Activated effector memory CD4-positive, alpha-beta T cell treated with anti-CD3 and anti-CD28 coated beads, Interleukin-2, amount 50 U/mL, for 16 hours (primary cell): ENCODE measurements around the gene ITGB5.

Source experiments
- DNase-seq: peaks from one replicate; pipeline ENCODE4 v3.0.0-alpha.2; 2020

The ITGB5 gene

DNA sequence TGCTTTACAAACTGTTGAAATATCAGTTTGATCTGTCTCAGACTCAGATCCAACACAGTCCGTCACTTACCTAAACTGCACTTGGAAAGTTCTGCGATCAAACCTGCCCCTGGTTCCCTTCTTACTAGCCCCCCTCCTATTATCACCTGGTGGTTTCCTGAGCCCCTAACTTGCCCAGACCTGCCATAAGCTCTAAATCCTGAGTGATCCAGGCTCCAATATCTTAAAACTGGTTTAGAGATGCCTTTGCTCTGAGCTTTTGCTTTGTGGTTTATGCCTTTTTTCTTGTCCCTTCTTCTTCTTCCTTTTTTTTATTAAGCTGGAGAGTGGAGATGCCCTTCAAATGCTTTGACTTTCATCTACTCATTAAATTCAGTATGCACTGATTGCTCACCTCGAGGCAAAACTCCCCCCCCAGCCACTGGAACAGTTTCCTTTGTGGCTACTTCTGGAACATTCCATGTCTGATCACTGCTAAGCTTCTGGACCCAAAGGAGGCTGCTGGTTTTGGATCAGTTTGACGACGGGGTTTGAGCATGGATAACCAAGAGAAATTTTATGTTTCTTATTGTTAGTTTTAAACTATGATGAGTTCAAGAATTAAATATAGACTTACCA lies 3.5 kb upstream of the ITGB5 start:
- DNase-seq = no peak

DNA sequence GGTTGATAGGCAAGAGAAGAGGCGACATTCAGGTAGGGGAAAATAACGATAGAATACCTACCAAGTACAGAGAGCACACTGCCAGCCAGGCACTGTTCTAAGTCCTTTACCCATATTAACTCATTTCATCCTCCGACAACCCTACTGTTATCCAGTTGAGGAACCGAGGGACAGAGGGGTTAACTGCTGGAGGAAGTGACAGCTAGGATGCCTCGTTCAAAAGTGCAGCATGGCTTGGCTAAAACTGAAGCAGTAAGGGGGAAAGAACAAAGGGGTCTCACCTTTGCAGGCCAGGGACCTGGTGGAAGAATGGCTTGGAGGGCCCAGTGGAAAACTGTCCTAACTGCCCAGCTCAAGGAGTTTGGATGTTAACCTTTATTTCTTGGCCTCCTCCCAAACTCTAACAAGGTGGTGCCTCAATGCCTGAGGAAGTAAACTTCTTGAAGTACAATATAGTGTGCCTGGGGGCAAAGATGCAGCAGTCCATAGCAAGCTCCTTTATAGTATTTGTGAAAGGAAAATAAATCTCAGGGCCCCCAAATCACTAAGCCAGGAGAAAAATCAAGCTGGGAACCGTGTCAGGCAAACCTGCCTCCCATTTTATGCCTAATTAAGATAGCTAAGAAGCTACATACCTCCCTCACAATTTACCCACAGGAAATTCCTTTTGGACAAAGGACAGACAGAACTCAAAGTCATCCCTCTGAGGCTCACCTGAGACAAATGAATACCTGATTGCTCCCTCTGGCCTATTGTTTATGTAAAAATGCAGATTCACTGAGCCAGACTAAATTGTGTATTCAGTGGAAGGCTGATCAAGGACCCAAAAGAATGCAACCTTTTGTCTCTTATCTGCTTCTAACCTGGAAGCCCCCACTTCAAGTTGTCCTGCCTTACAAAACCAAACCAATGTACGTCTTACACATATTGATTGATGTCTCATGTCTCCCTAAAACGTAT lies 1.6 kb upstream of the ITGB5 start:
- no peak for DNase-seq

DNA sequence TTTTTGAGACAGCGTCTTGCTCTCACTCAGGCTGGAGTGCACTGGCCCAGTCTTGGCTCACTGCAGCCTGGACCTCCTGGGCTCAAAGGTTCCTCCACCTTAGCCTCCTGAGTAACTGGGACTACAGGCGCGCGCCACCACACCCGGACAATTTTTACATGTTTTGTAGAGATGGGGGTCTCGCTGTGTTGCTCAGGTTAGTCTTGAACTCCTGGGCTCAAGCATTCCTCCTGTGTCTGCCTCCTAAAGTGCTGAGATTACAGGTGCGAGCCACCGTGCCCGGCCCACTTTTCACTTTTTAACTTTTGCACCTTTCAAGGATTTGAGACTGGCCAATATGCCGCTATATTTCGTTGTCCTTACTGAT lies 750 bp upstream of the ITGB5 start:
- DNase-seq = no peak

DNA sequence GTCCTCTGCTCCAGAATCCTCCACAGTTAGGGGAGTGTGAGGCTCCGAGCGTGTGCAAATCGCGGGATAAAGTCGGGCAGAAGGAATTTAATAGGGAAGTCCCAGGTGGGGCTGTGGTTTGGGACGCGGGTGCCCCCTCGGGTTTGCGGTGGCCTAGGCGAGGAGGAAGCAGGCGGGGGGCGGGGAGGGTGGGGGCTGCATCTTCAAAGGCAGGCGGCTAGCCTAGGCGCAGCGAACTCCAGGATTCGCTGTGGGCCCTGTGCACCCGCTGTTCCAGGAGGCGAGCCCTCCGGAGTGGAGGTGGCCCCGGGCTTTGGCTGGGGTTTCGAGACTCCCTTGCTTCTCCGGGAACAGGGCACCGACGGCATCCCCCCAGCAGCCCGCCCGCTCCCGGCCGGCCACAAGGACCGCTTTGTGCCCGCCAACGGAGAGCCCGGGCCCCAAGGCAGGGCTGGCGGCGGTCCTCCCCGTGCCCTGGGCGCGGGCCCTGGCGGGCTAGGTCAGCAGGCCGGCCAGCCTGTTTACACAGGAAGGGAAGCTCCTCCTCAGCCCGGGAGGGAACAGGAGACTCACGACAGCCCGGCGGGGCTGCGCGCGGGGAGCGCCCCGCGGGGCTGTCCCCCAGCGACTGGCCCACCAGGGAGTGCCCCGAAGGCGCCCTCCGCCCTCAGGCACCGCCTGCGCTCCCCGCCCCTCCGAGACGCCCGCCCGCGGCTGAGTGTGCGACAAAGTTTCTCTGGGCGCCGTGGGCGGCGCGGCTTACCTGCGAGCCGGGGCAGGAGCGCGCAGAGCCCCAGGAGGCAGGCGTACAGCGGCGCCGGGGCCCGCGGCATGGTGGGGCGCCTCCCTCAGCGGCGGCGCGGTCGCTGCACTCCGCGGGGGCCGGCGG lies 753 bp downstream of the ITGB5 start:
- DNase-seq = peak; percentile 75

DNA sequence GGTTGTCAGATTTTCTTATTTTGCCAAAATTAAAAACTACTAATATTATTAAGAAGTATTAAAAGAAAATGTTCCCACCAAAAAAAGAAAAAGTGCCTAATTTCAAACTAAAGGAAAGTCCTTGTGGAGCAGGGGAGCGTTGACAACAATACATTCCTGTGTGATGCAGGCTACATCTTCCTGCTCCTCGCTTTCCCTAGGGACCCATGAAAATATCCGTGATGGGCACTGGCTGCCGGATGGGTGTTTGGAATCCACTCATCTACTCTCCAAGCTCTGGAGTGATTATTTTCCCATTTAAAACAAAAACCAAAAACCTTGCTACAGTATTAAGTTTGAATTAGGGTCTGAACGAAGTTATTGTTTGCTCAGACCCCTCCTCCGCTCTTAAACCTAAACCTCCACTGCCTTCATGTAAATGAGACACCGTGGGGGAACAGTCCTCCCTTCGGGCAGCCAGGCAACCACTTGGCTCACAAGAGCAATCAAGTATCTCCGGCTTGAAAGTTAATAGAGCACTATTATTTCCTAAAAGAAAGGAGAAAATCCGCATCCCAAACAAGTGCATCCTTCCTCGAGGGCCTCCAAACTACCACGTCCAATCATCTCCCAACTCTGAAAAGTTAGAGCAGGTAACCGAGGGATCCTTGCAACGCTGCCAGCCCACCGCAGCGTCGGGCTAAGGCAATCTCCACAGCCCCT lies 1.5 kb downstream of the ITGB5 start:
- no peak for DNase-seq

DNA sequence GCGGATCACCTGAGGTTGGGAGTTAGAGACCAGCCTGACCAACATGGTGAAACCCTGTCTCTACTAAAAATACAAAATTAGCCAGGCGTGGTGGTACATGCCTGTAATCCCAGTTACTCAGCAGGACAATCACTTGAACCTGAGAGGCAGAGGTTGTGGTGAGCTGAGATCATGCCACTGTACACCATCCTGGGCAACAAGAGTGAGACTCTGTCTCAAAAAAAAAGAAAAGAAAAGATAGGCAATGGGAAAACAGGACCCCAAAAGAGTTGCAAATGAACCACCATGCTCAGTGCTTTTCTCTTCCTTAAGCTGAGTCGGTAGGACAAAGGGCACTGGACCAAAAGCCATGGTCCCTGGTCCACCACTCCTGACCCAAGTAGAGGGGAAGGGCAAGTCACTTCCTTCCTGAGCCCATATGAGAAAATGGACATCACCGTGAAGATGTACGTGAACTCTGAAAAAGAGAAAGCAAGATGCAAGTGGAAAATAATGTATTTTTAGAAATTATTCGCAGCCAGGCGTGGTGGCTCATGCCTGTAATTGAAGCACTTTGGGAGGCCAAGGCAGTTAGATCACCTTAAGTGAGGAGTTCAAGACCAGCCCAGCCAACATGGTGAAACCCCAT lies 2.6 kb downstream of the ITGB5 start:
- DNase-seq = no peak

DNA sequence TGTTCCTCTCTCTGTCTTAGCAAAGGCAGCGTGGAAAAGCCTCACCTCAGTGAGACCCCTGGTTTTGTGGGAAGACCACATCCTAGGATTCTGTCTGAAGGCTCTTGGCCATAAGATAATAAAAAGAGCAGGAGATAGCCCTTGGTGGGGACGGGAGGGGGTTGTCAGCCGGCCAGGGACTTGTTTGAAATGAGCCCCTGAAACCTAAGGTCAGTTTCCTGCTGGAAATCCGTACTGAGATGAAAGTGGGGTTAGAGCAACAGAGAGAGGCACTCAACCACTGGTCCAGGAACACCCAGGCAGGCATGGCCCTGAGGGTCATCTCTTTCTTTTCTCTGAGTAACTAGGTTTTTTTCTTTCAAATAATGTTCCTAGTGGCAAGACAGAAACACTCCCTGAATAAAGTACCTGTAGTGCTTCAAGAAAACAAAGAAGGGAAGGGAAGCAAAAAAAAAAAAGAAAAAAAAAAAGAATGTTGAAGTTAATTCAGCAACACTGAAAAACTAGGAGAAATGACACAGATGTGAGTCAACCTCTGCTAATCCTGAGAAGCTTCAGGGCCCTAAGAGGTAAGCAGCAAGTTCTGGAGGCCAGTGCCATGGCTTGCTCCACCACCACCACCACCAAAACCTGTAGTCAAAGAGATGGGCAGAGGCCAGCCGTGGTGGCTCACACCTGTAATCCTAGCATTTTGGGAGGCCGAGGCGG lies 3.2 kb downstream of the ITGB5 start:
- DNase-seq = no peak

DNA sequence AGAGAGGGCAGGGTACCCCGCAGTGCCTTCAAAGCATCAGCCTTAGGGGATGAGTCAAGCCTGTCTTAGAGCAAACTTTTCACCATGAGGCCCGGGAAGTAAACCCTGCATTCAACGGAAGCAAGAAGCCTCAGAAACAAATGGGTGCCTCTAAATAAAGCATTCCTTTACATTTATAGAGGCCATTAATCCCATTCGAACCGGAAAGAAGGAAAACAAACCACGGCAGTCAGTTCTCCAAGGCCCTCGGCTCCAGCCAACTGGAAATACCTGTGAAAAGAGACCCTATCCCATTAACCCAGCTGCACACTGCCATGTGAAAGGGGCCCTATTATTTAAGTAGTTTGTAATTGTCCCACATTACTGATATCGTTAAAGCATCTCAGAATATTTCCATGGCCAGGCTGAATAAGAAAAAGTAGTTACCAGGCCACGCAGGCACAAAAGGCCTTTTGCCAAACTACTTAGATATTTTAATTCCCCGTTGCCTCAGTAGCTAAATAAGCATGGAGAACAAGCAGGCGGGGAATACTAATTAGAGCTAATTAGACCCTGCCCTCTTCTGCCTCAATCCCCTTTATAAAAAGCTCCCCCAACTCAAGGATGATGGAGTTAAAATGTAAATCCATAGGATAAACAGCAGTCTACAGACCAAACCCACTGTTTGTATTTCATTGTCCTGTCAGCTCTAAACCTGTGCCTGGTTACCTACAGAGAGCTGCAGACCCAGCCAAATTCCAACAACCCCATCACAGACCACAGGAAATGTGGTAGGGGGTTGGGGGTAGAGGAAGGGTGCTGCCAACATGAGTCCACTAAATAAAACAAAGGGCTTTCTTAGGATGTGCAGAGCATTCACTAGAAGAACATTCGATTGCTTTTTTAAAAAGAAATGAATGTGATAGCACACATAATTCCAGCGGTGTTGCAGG lies 4.1 kb downstream of the ITGB5 start:
- no peak for DNase-seq

DNA sequence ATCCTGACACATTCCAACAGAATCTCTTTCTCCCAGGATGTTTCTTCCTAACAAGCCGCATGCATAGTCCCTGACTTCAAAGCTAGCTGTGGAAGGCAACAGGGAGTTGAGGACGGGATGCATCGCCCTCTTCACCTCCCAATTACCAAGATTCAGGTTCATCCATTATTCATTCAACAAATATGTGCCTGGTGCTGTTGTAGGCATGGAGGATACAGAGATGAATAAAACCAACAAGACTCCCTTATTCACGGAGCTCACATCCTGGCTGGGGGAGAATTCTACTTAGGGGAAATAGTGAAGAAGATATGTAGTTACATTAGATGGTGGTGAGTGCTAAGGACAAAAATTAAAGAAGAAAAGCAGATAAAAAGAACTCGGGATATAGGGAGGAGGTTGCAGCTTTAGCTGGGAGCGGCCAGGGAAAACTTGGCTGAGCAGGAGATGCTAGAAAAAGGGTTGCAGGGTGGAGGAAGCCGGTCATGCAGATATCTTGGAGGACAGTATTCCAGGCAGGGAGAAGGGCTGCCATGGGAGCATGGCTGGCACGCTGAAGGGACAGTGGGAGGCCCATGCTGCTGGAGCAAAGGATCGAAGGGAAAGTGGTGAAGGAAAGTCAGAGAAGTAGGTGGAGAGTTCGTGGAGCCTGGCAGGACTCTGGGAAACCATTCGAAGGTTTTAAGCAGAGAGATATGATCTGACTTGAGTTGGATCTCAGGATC lies 5.0 kb downstream of the ITGB5 start:
- DNase-seq = no peak

DNA sequence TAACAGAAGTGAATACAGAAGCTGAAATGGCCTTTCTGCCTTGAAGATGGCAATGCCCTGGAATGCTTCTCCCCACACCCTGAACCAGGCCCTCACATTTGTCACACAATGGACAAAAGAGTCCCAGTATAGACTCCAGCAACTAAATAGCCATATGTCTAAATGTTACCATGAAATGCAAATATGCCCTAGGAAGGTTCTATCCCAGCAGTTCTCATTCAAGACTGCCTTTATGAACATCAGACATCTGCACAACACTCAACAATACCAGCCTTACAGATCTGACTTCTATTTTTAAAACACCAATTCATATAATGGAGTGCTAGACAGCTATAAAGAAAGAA lies 7.9 kb downstream of the ITGB5 start:
- no peak for DNase-seq

DNA sequence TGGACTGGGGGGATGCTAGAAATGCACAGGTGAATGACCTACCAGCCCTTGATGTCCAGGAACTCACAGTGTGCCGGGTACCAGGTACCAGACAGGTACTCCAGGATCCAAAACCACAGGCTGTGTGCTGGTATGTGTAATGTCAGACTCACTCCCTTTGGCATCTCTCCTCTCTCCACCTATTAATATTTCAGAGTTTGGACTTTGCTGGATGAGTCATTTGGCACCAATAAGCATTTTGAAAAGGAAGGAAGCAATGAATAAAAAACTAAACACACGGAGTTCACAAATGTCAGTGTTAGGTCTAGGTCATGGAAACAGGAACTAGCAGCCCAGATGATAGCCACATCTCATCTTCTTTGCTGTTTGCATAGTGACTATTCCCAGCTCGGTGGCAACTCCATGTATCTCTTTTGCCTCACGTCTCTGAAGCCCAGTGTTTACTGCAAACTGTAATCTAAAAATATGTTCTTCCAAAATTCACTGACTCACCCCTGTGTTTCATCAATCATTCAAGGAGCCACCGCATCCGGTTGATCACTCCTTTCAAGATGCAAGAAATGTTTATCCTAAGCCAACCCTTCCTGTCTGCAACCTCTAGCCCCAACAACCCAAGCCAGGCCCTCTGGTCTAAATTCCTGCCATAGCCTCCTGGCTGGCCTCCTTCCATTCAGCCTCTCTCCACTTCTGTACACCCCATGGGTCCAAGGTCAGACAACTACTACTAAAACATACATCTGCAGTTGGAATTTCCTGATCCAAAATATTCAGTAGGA lies 8.4 kb downstream of the ITGB5 start:
- no peak for DNase-seq

DNA sequence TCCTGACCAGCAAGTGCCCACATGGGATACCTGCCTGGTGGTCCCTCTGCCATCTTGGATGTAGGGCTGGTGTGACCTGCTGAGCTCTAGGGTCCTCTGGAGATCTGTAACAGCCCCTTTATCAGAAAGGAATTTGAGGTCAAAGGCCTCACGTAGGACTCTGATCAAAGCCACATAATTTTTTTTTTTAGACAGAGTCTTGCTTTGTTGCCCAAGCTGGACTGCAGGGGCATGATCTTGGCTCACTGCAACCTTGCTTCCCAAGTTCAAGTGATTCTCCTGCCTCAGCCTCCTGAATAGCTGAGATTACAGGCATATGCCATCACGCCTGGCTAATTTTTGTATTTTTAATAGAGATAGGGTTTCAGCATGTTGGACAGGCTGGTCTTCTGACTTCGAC lies 9.5 kb downstream of the ITGB5 start:
- no peak for DNase-seq

DNA sequence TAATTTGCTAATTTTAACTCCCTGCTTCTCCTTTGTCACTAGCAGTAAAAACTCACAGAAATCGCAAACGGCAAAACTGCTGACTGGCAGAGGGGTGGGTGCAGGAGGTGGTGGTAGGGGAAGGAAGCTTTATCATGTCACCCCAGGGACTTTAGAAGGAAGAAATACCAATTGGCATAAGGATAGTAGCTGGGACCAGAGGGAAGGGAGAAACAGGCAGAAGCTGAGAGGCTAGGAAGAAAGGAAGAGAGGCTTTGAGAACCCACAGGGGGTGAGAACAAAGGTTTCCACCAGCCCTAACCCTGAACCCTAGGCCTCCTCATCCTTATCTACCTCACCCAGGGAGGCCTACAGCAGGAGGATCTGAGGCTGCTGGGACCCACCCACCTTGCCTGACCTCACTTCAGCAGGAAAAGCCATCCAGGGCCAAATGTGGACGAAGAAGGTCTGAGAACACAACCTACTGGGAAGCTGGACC lies 10.7 kb downstream of the ITGB5 start:
- no peak for DNase-seq

DNA sequence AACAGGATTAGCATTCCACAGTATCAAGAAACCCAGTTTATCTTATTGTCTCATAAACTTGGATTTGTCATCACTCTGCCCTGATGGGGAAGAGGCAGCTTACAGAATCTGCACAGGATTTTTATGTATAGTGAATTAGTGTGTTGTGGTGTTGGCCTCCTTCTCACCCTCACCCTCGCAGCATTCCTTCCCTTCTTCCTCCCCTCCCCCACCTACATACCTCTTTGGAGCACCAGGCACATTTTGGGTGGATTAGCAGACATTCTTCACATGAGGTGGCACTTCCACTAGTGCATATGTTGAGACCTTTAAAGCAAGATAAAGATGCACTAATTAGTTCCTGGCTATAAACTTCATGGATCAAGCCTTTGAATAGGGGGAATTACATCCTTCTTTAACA lies 13.9 kb downstream of the ITGB5 start:
- no peak for DNase-seq

DNA sequence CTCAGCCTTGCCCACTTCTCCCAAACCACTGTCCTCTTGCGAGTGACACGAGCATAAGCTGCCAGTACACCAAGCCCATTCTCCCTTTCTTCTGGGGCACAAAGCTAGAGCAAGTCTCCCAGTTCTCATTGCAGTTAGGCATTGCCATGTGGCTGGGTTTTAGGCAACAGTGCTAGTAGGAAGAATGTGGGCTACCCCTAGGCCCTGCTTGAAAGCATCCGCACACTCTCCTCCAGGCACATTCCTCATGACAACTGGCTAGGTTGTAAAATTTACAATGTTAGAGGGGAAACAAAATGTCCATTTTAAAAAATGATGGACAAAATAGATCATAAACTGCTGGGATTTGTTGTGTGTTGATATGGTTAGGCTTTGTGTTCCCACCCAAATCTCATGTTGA lies 19.7 kb downstream of the ITGB5 start:
- DNase-seq = no peak

DNA sequence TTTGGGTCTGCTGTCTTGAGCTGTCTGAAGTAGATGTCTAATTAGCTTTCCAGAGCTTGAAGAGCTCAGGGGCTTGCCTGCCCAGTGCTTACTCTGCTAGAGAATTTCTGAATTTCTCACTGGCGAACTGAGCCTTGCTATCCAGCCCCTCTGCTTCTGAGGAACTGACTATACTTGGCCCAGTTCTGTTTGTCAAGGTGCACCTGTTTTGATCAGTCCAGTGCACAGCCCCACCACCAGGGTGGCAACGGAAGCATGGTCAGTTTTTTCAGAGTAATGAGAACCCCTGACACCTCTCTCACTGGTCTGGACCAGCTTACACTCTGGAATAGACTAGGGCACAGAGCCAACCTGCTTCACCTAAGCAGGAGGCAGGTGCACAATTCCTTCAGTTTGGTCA lies 25.2 kb downstream of the ITGB5 start:
- no peak for DNase-seq

DNA sequence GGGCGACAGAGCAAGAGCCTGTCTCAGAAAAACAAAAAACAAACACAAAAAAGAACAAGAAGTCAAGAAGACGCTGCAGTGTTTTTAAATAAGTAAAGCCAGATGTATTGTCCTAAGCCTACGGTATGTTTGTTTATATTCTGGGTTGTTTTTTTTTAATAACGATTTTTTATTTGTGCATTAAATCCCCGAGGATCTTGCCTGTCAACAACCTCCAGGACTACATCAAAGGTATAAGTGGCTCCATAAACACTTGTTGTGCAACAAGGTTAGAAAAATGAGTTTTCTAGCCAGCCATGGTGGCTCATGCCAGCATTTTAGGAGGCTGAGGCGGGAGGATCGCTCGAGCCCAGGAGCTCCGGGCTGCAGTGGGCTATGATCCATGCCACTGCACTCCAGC lies 26.1 kb downstream of the ITGB5 start:
- DNase-seq = no peak

DNA sequence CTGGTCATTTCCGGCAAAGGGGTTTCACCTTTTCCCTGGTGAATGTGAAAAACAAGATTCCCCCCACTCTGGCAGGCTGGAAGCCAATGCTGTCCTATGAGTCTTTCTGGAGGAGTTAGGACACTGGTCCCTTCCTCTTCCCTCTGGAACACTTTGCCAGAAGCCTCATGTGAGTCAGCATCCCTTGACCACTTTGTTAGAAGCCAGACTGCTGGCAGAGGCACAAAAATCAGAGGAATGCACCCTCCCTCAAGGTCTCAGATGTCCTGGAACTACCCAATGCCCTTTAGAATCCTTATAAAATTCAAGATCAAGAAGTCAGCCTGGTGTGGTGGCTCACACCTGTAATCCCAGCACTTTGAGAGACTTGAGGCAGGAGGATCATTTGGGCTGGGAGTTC lies 26.6 kb downstream of the ITGB5 start:
- DNase-seq = no peak

DNA sequence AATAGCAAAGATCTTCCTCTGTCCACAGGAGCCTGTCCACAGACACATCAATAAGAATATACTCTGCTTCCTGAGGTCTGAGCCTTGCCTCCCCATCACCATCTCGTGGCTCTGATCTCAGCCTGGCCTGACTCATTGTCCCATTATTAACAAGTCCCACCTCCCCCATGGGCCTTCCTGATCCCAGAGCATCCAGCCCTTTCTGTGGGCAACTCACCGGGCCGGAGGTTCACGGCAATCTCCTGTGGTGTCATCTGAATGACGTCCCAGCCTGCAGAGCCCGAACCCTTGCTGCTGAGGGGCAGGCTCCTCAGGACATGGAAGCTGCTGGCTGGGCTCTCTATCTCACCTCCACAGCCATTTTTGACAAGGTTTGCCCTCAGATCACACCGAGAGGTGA lies 28.1 kb downstream of the ITGB5 start:
- no peak for DNase-seq
